ENCODE results near the gene RNF212B. TPM values are rescaled to one million over a fixed set of nuclear protein-coding genes. Genes with fewer than 3 reads are reported as not detected.
"Not testable (repeated sequence)": the region's sequence is repeated elsewhere in the genome, so short reads cannot be mapped to it uniquely, and the experiment has no call there.

Gene RNF212B
- total RNA-seq, 1 donor from 2014 or later, result not detected

- DNase-seq (ENCODE audit: low read depth, low spot score), result no peak
Measured at GRCh38 chr14:23242076-23242475, 4.3 kb downstream of the RNF212B start.

DNA sequence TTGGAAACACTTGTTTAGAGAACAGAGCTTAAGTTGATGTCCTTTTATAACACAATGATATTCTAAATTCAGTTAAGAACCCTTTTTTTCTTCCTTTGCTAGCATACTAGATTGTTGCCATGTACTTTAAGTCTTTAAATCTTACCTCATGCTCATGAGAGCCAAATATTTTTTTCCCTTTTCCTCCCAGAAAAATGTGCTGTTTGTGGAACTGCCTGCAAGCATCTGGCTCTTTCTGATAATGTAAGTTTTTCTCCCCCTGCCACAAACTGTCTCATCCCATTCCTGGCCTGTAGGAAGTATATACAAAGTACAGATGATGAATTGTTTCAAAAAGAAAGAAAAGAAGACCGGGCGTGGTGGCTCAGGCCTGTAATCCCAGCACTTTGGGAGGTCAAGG lies 5.3 kb downstream of the RNF212B start:
- no peak for DNase-seq (ENCODE audit: low read depth, low spot score)

GRCh38 chr14:23245282-23245681 lies 7.5 kb downstream of the RNF212B start:
- no peak for DNase-seq (ENCODE audit: low read depth, low spot score)

DNA sequence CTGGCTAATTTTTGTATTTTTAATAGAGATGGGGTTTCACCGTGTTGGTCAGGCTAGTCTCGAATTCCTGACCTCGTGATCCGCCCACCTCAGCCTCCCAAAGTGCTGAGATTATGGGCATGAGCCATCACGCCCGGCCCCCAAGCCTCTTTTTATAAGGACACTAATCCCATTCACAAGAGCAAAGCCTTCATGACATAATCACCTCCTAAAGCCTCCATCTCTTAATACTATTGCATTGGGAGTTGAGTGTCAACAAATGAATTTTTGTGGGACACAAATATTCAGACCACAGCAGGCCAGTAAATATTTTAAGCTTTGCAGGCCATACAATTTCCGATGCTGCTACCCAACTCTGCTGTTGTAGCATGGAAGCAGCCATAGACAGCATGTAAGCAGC lies 10.9 kb downstream of the RNF212B start:
- no peak for DNase-seq (ENCODE audit: low read depth, low spot score)

DNA sequence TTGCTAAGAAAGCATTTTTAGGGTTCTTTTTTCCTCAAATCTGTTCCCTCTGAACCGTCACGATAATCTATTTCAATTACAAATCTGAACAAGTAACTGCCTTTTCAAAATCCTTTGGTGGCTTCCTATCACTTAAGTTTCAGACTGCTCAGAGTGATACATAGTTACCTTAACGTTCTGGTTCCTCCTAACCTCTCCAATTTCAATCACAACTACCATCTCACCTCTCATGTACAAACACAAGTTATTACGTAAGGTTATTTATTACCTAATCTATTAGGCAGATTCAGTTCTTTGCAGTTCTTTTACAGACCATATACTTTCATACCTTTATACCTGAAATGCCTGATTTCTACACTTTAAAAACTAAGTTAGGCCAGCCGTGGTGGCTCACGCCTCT lies 12.1 kb downstream of the RNF212B start:
- DNase-seq (ENCODE audit: low read depth, low spot score), result no peak

GRCh38 chr14:23252006-23252405 lies 14.3 kb downstream of the RNF212B start:
- DNase-seq (ENCODE audit: low read depth, low spot score), result no peak

- no peak for DNase-seq (ENCODE audit: low read depth, low spot score)
Measured at GRCh38 chr14:23252420-23253333, 14.9 kb downstream of the RNF212B start.

GRCh38 chr14:23258256-23258655 lies 20.5 kb downstream of the RNF212B start:
- DNase-seq (ENCODE audit: low read depth, low spot score), result no peak

DNA sequence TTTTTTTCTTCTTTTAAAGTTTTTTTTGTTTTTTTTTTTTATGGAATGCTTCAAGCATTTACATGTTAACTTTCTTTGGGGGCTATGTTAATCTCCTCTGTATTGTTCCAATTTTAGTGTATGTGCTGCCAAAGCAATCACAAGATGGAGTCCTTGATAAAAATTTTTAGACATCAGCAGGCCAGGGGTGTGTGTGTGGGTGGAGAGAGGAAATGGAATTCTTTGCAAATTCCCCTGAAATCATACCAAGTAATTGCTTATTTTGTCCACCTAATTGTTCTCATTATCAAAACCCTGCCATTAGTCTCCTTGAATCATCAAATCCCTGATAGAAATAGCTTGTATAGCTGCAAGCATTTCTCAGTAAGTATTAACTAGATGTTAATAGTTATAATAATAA lies 21.7 kb downstream of the RNF212B start:
- DNase-seq (ENCODE audit: low read depth, low spot score), result no peak

GRCh38 chr14:23260849-23261248 lies 23.1 kb downstream of the RNF212B start:
- not testable (repeated sequence) for DNase-seq (ENCODE audit: low read depth, low spot score)

DNA sequence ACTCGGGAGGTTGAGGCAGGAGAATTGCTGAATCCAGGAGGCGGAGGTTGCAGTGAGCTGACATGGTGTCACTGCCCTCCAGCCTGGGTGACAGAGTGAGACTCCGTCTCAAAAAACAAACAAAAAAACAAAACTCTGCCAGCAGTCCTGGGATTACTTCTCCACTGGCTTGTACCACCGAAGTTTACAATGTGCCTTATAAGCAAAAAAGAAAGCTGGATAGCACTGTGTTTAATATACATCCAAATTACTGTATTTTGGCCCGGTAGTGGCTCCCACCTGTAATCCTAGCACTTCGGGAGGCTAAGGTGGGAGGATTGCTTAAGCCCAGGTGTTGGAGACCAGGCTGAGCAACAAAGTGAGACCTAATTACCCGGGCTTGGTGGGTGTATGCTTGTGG lies 31.5 kb downstream of the RNF212B start:
- no peak for DNase-seq (ENCODE audit: low read depth, low spot score)

DNA sequence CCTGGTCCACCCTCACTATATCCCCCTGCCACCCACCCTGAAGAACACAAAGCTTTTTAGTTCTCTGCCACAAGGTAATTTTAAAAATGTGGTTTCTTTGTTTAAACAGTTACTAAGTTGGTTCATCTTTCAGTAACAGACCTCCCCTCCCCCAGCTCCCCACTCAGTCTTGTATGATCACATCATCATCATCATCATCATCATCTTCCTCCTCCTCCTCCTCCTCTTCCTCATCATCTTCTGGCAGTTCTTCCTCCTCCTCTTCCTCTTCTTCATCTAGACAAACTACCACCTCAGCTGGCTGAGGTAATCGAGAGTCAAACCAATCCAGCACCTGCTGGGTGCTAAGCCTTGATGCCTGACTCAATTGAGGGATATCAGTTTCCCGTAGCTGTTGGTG lies 37.7 kb downstream of the RNF212B start:
- no peak for DNase-seq (ENCODE audit: low read depth, low spot score)

DNA sequence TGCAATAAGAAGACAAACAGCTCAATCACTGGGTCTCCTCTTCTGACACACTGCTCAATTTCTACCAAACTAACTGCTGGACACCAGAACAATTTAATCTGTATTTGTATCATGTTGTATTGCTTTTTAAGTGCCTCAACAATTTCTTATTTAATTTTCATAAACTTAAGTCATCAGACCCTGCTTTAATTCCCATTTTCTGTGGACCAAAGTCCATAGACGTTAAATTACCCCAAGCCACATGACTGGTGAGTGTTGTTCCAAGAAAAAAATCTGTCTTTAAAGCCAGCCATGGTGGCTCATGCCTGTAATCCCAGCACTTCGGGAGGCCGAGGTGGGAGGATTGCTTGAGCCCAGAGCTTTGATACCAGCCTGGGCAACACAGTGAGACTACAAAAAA lies 39.5 kb downstream of the RNF212B start:
- no peak for DNase-seq (ENCODE audit: low read depth, low spot score)

DNA sequence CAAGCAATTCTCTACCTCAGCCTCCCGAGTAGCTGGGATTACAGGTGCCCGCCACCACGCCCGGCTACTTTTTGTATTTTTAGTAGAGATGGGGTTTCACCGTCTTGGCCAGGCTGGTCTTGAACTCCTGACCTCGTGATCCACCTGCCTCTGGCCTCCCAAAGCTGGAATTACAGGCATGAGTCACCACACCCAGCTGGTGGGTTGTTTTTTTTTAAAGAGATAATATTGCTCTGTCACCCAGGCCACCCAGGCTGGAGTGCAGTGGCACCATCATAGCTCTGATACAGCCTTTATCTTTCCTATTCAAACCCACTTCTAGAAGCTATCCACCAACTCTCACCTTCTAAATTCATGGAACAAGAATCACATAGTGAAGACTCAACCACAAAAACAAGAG lies 40.2 kb downstream of the RNF212B start:
- DNase-seq (ENCODE audit: low read depth, low spot score), result not testable (repeated sequence)

GRCh38 chr14:23281247-23281646 lies 43.5 kb downstream of the RNF212B start:
- no peak for DNase-seq (ENCODE audit: low read depth, low spot score)

GRCh38 chr14:23284654-23285529 lies 47.2 kb downstream of the RNF212B start:
- no peak for DNase-seq (ENCODE audit: low read depth, low spot score)

- no peak for DNase-seq (ENCODE audit: low read depth, low spot score)
Measured at GRCh38 chr14:23285530-23286019, 47.8 kb downstream of the RNF212B start.

- peak; percentile 96 for DNase-seq (ENCODE audit: low read depth, low spot score)
Measured at GRCh38 chr14:23286020-23286901, 48.5 kb downstream of the RNF212B start, which contains the start of gene HOMEZ. Gene HOMEZ (minus strand): TSS chr14:23286132. CDS start chr14:23285952, 180 bp downstream.

GRCh38 chr14:23286902-23287479 lies 49.3 kb downstream of the RNF212B start:
- no peak for DNase-seq (ENCODE audit: low read depth, low spot score)

DNA sequence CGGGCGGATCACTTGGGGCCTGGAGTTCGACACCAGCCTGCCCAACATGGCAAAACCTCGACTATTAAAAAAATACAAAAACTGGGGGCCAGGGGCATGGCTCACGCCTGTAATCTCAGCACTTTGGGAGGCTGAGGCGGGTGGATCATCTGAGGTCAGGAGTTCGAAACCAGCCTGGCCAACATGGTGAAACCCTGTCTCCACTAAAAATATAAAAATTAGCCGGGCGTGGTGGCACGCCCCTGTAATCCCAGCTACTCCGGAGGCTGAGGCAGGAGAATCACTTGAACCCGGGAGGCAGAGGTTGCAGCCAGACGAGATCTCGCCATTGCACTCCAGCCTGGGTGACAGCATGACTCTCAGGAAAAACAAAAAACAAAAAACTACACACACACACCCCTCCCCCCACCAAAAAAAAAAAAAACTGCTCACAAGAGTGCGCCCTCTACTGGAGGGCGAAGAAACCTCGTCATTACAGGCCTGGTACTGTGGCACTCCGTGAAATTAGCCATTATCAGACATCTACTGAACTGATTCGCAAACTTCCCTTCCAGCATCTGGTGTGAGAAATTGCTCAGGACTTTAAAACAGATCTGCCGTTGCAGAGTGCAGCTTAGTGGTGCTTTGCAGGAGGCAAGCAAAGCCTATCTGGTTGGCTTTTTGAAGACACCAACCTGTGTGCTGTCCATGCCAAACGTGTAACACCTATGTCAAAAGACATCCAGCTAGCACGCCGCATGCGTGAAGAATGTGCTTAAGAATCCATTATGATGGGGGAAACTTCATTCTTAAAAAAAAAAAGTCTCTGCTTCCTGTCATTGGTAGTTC lies 57.2 kb downstream of the RNF212B start:
- DNase-seq (ENCODE audit: low read depth, low spot score), result no peak

All from pulmonary artery endothelial cell (primary cell).